K562 (cell line): ENCODE results near the gene ZMYND8. TPM values are rescaled to one million over a fixed set of nuclear protein-coding genes. Genes with fewer than 3 reads are reported as not detected.

ENCODE experiments used
- FOXK2 ChIP-seq, 2 experiments: fragments of 450-650 bp; IDR thresholded peaks in 1 of 2; conservative IDR thresholded peaks in 1 of 2; 2 replicates each; pipeline ENCODE4 v1.6.1; 2016; ENCODE audit warnings: low read depth in 2 of 2, mild to moderate bottlenecking in 1 of 2
- IRF2 ChIP-seq: sonication (generic); formaldehyde crosslinking; IDR thresholded peaks from 2 replicates; pipeline ENCODE4 v1.8.1; 2022; ENCODE audit warnings: mild to moderate bottlenecking, missing genetic modification reagents
- MED1 ChIP-seq: sonication (generic); formaldehyde crosslinking; IDR thresholded peaks from 2 replicates; pipeline ENCODE4 v1.8.1; 2023; ENCODE audit warnings: missing genetic modification reagents, borderline replicate concordance
- MXD1 ChIP-seq: fragments of 250-450 bp; sonication (Bioruptor Pico); IDR thresholded peaks from 2 replicates; pipeline ENCODE4 v1.8.0; 2021; ENCODE audit warnings: borderline replicate concordance, mild to moderate bottlenecking, moderate library complexity; ENCODE audit not compliant: poor library complexity, severe bottlenecking
- NCOA1 ChIP-seq: fragments of 450-650 bp; IDR thresholded peaks from 2 replicates; pipeline ENCODE4 v1.6.1; 2016; ENCODE audit warnings: low read depth
- NFE2L1 ChIP-seq: fragments of 450-650 bp; IDR thresholded peaks from 2 replicates; pipeline ENCODE4 v1.6.1; 2016; ENCODE audit warnings: missing genetic modification characterization, low read depth, mild to moderate bottlenecking, missing compliant biosample characterization, moderate library complexity, borderline replicate concordance
- UBTF ChIP-seq, 2 experiments: IDR thresholded peaks; 2 replicates each; pipeline ENCODE4 v1.6.1; 2012; ENCODE audit warnings: improper control_type of control experiment in 2 of 2, low read depth in 2 of 2, low read length in 2 of 2, borderline replicate concordance in 1 of 2
- ZNF134 ChIP-seq: fragments of 250-450 bp; sonication (Bioruptor Pico); conservative IDR thresholded peaks from 2 replicates; pipeline ENCODE4 v1.4.0; 2020
- ZNF318 ChIP-seq, 2 experiments: fragments of 450-650 bp; IDR thresholded peaks; 2 replicates each; pipeline ENCODE4 v1.6.1; 2016; ENCODE audit warnings: mild to moderate bottlenecking in 2 of 2, borderline replicate concordance in 1 of 2, low read depth in 1 of 2, moderate library complexity in 1 of 2
- polyA plus RNA-seq, 8 experiments: library from polyadenylated mRNA; depleted of rRNA in 4 of 8; stranded (reverse) in 5 of 8; unstranded in 3 of 8; fragments of >200 nt; fragmentation: Nextera tagmentation in 2 of 8; fragmentation: Illumina TruSeq in 1 of 8; extraction: Ambion mirVana in 2 of 8; extraction: Trizol in 1 of 8; gene quantifications; 2 replicates each; pipeline versions ENCODE4 v1.2.1 to v1.2.3, GENCODE V29; 2011 to 2014; ENCODE audit warnings: inconsistent platforms in 1 of 8, missing spikeins in 1 of 8
- total RNA-seq, 7 experiments: library from RNA; depleted of rRNA in 6 of 7; stranded (reverse); fragments of >200 nt in 6 of 7; fragmentation: Illumina TruSeq in 2 of 7; extraction: Trizol in 2 of 7; gene quantifications; 2 replicates each; pipeline versions ENCODE4 v1.2.1 to v1.2.3, GENCODE V29; 2011 to 2021; ENCODE audit warnings: low replicate concordance in 1 of 7

Gene ZMYND8
- total and polyA plus RNA-seq, 9 of the 15 experiments (the other 6 are each of a cell fraction or from before 2014, with no cell fraction given) = 31.8 to 148 (median 71.9) TPM

- peak; percentile 71 to 97; a peak in 3 of 4 replicates for TF ChIP-seq UBTF (IDR thresholded peaks at IDR 0.05; ENCODE audit: borderline replicate concordance in 1 of 2, low read depth in 2 of 2, low read length in 2 of 2)
- TF ChIP-seq NFE2L1 (tag) = peak; percentile 66; the same call in 1 of the 2 replicates
- peak; percentile 38; the same call in 1 of the 2 replicates for TF ChIP-seq NCOA1
- peak; percentile 31; the same call in 1 of the 2 replicates for TF ChIP-seq ZNF134 (CRISPR knock-in tag)
- no peak for TF ChIP-seq MXD1 (CRISPR knock-in tag)
- TF ChIP-seq IRF2 = no peak
- TF ChIP-seq FOXK2 (conservative IDR thresholded peaks at IDR 0.05 in 1 of 2, IDR thresholded peaks at IDR 0.05 in 1 of 2; ENCODE audit: low read depth in 2 of 2) = 0 out of 4 replicates have a peak, but pooled peaks have one; percentile 15 to 18
- no peak; a peak in 1 of 4 replicates for TF ChIP-seq ZNF318 (IDR thresholded peaks at IDR 0.05; ENCODE audit: borderline replicate concordance in 1 of 2, low read depth in 1 of 2)
- no peak for TF ChIP-seq MED1 (CRISPR knock-in tag)
Measured at GRCh38 chr20:47357296-47358038, 968 bp upstream of the ZMYND8 start (continued).
